ENCODE measurements around the gene EOLA1. TPM values are rescaled to one million over a fixed set of nuclear protein-coding genes. Genes with fewer than 3 reads are reported as not detected.
"Not testable (repeated sequence)": the region's sequence is repeated elsewhere in the genome, so short reads cannot be mapped to it uniquely, and the experiment has no call there.

EOLA1 gene
- polyA plus RNA-seq, 3 donors, result 14.2 to 18.2 (median 15.0) TPM

GRCh38 chrX:149534926-149535602 is 5.7 kb upstream of the EOLA1 start:
- WGBS, 3 donors, result 57 to 78% (median 64%) methylated on average over 3 of the region's 3 CpGs
- H3K27ac ChIP-seq (ENCODE audit: low read depth, low read length), result not testable (repeated sequence)

GRCh38 chrX:149537474-149537873 is 3.3 kb upstream of the EOLA1 start:
- 80 to 91% (median 81%) methylated on average over 4 to 8 of the region's 11 CpGs for WGBS, 3 donors
- H3K27ac ChIP-seq (ENCODE audit: low read depth, low read length), result not testable (repeated sequence)

DNA sequence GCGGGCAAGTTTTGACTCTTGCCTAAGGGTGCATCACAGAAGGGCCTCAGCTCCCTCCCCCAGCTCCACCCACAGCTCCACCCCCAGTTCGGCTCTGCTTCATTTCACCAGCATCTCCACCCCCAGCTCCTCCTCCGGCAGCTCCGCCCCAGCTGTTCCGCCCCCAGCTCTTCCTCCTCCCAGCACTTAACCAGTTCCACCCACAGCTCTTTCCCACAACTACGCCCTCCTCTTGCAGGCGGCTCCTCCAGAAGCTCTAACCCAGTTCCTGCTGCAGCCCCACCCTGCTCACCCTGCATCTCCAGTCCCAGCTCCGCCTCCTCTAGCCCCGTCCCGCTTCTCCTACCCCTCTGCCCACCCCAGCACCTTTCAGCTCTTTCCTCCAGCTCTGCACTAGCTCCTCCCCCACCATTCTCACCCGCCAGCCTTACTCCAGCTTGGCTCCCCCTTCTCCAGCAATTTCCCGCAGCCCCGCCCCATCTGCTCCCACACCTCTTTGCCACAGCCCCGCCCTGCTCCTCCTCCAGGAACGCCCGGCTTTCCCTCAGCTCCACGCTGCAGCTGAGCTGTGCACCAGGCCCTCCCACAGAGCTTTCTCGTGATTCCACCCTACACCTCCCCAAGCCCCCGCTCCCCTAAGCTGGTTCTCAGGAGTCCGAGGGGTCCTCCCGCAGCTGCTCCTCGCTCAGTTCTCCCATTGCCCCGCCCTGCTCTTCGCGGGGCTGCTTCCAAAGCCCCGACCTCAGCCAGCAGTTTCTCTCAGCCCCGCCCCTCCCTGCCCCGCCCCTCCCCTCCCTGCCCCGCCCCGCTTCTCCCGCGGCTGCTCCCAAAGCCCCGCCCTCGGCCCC is 1.3 kb upstream of the EOLA1 start:
- WGBS, 3 donors, result 0 to 38% (median 2%) methylated on average over 14 to 31 of the region's 34 CpGs

GRCh38 chrX:149540131-149540620 is 636 bp upstream of the EOLA1 start:
- H3K27ac ChIP-seq (ENCODE audit: low read depth, low read length), result no peak overlapping the region
- WGBS, 3 donors, result 2 to 45% (median 4%) methylated on average over 10 to 24 of the region's 24 CpGs

More for the DNA sequence above, 1.3 kb upstream of the EOLA1 start:
- no peak overlapping the region for H3K27ac ChIP-seq (ENCODE audit: low read depth, low read length)

GRCh38 chrX:149541521-149542047 is 772 bp downstream of the EOLA1 start:
- no peak overlapping the region for H3K27ac ChIP-seq (ENCODE audit: low read depth, low read length)
- WGBS, 3 donors, result 4 to 45% (median 10%) methylated on average over 13 of the region's 13 CpGs

DNA sequence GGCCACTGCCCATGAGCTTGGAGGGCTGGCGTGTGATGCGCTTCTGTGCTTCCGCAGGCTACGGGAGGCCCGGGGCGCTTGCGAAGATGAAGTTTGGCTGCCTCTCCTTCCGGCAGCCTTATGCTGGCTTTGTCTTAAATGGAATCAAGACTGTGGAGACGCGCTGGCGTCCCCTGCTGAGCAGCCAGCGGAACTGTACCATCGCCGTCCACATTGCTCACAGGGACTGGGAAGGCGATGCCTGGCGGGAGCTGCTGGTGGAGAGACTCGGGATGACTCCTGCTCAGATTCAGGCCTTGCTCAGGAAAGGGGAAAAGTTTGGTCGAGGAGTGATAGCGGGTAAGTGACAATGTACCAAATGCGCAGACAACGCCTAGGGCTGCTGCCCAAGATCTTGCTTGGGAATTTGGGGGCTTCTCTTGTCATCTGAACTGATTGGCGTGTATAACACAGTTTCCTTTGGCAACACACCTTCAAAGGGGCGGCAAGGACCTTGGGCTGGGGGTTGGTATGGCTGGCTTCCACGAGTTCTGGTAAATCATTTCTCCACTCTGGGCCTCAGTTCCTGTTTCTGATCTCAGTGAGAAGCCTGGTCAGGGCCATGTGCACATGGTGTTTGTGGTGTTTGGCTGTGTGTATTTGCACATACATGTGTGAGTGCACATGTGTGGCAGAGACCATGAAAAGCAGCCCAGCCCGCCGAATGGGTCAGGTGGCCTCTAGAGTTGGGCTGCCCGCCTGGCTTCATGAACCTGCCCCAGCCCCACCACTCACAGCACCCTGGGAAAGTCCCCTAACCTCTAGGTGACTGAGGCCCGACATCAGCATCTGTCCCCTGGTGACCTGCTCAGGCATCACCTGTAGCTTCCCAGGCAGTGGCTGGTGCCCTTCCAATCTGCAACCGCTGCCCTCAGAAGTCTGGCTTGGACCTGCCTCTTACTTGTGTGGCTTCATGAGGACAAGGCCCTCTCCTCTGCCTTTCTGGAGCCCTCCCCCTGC is 5.0 kb downstream of the EOLA1 start:
- H3K27ac ChIP-seq (ENCODE audit: low read depth, low read length), result not testable (repeated sequence)
- 76 to 83% (median 83%) methylated on average over 6 to 18 of the region's 29 CpGs for WGBS, 3 donors

DNA sequence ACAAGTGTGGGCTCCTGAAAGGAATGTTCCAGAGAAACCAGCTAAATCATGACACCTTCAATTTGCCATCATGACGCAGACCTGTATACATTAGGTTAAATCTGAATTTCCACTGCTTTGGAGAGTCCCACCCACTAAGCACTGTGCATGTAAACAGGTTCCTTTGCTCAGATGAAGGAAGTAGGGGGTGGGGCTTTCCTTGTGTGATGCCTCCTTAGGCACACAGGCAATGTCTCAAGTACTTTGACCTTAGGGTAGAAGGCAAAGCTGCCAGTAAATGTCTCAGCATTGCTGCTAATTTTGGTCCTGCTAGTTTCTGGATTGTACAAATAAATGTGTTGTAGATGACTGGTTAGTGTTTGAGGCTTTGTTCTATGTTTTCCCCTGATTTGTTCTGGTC is 6.2 kb downstream of the EOLA1 start:
- not testable (repeated sequence) for H3K27ac ChIP-seq (ENCODE audit: low read depth, low read length)
- WGBS, 3 donors, result 84 to 100% (median 94%) methylated on average over 1 of the region's 1 CpG

- 86% methylated on average over 1 of the region's 3 CpGs; no CpG with 5 or more reads in 2 of the 3 donors for WGBS, 3 donors
- not testable (repeated sequence) for H3K27ac ChIP-seq (ENCODE audit: low read depth, low read length)
Observed at GRCh38 chrX:149547782-149548181, 7.0 kb downstream of the EOLA1 start.

DNA sequence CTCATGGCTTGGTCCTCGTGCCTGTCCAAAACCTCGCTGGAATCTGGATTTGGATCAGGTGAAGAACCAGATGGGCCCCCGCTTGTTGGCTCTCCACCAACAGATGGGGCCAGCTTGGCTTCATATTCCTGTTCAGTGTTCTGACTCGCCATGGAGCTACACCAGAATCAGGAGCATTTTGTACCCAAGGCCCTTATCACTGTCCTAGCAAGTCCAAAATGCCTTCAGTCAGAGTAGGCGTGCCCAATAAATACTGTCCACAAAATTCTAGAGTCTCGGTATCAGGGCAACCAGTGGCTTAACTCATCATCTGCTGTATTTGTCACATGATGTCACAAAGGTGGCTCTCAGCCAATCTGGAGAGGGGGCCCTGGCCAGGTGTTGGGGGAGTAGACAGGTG is 8.9 kb downstream of the EOLA1 start, which contains the start of gene HSFX3:
TSS of gene HSFX3 (minus strand) at position 224 of the 400 bp plus-strand sequence. CDS start at position 152, 72 bp downstream.
- 80% methylated on average over 1 of the region's 6 CpGs; no CpG with 5 or more reads in 2 of the 3 donors for WGBS, 3 donors
- H3K27ac ChIP-seq (ENCODE audit: low read depth, low read length), result not testable (repeated sequence)

GRCh38 chrX:149550454-149550853 is 9.6 kb downstream of the EOLA1 start:
- WGBS, 3 donors, result 100% methylated on average over 1 of the region's 1 CpG; no CpG with 5 or more reads in 1 of the 3 donors
- not testable (repeated sequence) for H3K27ac ChIP-seq (ENCODE audit: low read depth, low read length)

GRCh38 chrX:149551245-149551938 is 10.6 kb downstream of the EOLA1 start:
- H3K27ac ChIP-seq (ENCODE audit: low read depth, low read length), result not testable (repeated sequence)
- no CpG with 5 or more reads among the region's 4 CpGs for WGBS, 3 donors

GRCh38 chrX:149551939-149552248 is 11.1 kb downstream of the EOLA1 start:
- WGBS, 3 donors, result 95% methylated on average over 2 of the region's 6 CpGs; no CpG with 5 or more reads in 2 of the 3 donors
- not testable (repeated sequence) for H3K27ac ChIP-seq (ENCODE audit: low read depth, low read length)

- not testable (repeated sequence) for H3K27ac ChIP-seq (ENCODE audit: low read depth, low read length)
- WGBS, 3 donors, result no CpG with 5 or more reads among the region's 4 CpGs
Observed at GRCh38 chrX:149555251-149555650, 14.4 kb downstream of the EOLA1 start.

GRCh38 chrX:149563359-149563758 is 22.5 kb downstream of the EOLA1 start:
- WGBS, 3 donors, result 81 to 91% methylated on average over 4 of the region's 4 CpGs; no CpG with 5 or more reads in 1 of the 3 donors
- no peak overlapping the region for H3K27ac ChIP-seq (ENCODE audit: low read depth, low read length)

DNA sequence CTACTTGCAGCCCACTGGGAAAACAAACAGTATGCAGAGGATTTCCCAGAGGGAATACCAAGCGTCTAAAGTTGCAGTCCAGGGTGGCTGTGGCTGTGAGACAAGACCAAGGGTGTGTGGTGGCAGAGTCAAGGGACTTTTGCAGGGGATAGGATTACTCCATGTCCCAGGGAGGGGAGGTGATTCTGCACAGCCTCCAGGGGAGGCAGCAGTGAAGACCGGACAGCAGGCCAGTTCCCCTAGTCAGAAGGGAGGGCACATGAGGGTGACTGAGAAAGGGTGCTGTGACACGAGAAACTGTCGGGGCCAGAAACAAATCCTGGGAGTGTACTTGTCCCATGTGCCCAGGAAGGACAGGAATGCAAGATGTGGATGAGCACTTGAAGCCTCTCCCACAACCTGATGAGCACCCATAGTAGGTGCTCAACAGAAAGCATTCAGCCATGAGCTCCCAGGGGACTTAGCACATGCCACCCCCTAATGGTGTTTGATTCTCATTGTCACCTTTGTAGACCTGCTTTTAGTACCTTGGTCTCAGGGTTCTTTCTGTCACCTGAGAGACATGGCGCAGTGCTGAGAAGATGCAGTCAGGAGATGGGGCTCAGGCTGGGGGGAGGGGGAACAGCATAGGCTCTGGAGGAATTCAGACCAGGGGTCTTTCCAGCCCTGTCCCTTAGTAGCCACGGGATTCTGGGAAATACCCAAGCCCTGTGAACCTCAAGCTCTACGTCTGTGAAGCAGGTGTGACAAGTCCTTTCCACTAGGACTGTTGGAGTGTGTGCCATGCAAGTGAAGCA is 27.0 kb downstream of the EOLA1 start:
- WGBS, 3 donors, result 82 to 90% methylated on average over 7 of the region's 7 CpGs; no CpG with 5 or more reads in 1 of the 3 donors

GRCh38 chrX:149568701-149569296 is 28.0 kb downstream of the EOLA1 start:
- no peak overlapping the region for H3K27ac ChIP-seq (ENCODE audit: low read depth, low read length)
- 67 to 86% methylated on average over 5 of the region's 5 CpGs; no CpG with 5 or more reads in 1 of the 3 donors for WGBS, 3 donors

More for the DNA sequence above, 27.0 kb downstream of the EOLA1 start:
- no peak overlapping the region for H3K27ac ChIP-seq (ENCODE audit: low read depth, low read length)
